NCI-H82 (cell line): ENCODE measurements around the gene NRG3.

ENCODE experiments used
- DNase-seq: peaks from one replicate; lab custom pipeline; 2025; lab: John Stamatoyannopoulos, UW

The NRG3 gene

GRCh38 chr10:82213784-82214183, 338.8 kb downstream of the NRG3 start:
- DNase-seq: no peak

GRCh38 chr10:82221056-82221455, 346.1 kb downstream of the NRG3 start:
- DNase-seq: no peak

- DNase-seq: peak; percentile 4
Observed at GRCh38 chr10:82221601-82222149, 346.7 kb downstream of the NRG3 start.

GRCh38 chr10:82228701-82229100, 353.7 kb downstream of the NRG3 start:
- DNase-seq: no peak

DNA sequence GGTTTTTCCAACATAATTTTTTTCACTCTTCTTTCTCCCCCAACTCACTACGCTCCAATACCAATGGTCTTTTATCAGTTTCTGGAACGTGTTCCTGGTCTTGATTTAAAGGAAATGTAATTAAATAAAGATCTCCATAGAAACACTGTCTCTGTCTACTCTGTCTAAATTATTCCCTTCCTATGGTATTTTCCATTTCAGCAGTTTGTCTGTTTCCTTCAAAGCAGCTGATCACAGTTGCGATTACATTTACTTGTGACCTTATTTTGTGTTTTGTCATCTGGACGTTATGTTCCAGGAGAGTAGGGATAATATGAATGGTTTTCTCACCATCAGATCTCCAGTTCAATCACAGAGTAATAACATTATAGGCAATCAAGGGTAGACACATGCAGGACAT, 359.2 kb downstream of the NRG3 start:
- no peak for DNase-seq

- DNase-seq: no peak
Observed at GRCh38 chr10:82236084-82236731, 361.2 kb downstream of the NRG3 start.

DNA sequence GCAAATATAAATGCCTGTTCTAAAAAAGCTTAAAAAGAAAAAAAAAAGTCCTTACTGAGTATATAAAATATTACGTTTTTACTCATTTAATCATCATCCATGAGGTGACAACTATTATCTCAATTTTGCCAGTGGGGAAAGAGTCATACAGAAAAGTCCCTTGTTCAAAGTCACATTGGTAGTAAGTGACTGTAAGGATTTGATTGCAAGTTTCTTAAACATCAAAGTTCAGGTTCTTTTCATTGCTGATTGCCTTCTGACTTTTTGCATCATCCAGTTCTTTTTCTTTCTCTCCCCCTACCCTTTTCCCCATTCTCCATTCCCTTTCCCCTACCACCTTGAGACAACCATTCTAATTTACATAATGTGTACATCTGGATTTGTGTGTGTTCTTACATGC, 363.3 kb downstream of the NRG3 start:
- no peak for DNase-seq

DNA sequence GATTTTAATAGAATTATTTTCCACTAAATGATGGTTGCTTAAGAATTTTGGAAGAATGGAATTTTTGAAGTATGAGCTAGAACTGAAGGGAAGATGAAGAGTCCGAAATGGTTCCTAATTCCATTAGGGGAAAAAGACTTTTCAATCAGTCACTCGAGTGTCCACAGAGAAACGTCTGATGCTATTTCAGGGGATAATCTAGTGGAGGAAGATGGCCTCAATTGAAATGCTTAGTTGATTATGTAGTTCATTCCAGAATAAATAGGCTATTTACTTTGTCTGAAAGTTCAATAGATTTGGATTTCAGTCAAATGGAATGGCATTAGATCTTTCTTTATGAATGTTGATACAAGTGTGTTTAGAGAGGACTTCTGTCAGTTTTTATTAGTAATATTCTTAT, 365.4 kb downstream of the NRG3 start:
- DNase-seq: peak; percentile 17

DNA sequence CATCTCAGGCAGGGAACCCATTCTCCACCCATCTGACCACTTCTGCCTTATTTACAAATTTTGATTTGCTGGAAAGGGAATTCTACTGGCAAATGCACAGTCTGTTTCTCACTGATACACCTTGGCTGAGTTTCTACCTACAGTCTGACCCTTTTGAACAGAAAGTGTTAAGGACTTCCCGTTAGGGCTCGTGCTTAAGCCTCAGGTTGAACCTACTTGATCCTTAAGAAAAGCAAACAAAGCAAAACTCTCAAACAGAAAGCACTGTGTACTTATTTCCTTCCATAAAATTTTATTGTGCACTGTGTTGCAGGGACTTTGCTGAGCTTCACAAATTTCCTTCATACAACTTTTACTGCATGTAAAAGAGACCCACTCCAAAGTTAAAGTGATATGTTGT, 367.8 kb downstream of the NRG3 start:
- no peak for DNase-seq

DNA sequence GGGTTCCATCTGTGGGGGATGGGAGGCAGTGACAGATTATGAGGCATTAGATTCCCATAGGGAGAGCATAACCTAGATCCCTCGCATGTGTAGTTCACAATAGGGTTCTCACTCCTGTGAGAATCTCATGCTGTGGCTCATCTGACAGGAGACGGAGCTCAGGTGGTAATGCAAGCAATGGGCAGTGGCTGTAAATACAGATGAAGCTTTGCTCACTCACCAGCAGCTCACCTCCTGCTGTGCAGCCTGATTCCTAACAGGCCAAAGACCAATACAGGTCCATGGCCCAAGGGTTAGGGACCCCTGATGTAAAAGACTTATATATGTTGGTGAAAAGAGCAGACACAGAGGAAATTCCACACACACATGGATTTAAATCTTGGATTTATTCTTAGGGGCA, 370.2 kb downstream of the NRG3 start:
- no peak for DNase-seq

DNA sequence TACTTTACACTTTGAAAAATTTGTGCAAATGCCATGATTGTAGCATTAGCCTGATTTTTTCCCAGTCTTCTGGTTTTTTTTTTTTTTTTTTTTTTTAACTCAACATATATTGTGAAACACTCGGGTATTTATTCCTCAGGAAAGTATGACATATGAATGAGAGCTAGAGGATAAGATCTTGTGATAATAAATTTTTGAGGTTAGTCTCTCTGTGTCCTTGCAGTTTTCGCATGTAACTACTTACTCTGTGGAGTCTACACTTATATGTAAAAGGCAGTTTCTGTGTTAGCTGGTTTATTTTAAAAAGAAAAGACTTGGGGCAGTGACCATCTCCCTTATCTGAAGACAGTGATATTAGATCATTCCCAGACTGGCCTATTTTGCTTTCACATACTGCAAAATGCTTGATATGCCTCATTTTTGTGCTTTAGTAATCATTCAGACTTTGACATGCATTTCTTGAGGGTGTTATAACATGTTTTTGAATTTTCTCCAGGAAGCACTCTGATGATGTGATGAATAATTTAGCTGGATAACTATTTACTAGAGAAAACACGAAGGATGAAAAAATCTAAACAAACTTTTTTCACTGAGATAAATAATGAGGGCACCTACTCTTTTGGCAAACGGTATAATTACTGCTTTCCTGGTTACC, 371.0 kb downstream of the NRG3 start:
- no peak for DNase-seq

- DNase-seq: no peak
Observed at GRCh38 chr10:82249141-82249540, 374.1 kb downstream of the NRG3 start.

DNA sequence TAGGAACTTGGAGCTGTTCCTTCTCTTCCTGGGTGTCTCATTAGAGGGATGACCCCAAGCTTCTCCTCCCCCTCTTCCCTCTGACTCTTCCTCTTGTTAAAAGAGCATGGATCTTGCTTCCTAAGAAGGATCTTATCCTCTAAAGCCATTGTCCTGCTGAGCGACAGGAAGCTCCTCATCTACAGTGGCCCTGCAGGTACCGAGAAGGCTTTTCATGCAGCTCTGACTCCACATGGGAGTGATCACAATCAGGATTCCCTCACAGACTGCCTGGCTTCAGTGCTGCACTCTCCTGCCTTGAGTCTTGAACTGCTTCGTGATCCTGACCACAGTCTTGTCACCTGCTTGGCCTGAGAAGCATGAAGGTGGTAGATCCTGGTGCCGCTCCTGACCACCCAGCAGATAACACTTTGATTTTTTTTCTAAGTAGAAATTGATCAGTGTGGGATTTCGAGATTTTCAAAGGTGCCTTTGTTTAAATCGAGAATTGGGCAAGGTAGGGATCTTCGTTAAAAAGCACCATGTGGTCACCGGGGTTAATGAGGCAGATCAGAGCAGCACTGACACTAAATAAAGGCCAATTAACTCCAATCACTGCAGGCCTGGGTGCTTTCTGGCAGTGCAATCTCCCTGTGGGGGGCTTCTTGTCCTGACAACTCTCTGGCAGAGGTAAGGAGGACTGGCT, 376.4 kb downstream of the NRG3 start:
- DNase-seq: no peak

DNA sequence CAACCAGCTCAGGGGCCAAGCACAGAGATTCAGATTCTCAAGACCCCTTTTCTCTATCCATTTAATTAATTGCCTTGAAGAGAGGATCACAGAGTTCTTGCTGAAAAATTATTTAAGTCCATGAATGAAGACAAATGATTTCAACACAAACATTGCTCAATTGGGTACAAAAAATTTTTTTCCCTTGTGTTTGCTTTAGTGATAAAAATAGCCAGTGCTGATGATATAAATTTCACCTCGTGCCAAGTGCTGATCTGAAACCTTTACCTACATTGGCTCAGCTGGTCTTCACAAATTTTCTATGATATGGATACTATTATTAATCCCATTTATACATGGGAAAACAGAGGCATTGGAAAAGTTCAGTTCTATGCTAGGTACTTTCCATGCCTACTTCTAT, 377.1 kb downstream of the NRG3 start:
- no peak for DNase-seq

DNA sequence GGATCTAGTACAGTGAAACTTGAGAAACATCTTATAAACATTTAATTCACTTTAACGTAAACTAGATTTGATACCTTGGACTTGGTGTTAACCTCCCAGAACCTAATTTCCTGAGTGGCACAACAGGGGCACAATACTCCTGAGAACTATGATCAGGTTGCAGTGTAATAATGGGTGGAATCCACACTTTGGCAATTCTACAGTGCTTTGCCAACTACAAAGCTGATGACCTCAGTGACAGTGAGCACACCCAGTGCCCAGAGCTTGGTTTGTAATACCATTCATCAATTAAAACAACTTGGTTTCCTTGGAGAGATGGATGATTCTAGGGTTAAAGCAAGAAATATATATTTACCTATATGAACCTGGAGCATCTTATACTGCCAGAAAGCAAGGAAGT, 379.2 kb downstream of the NRG3 start:
- DNase-seq: no peak

- no peak for DNase-seq
Observed at GRCh38 chr10:82256275-82256674, 381.3 kb downstream of the NRG3 start.

DNA sequence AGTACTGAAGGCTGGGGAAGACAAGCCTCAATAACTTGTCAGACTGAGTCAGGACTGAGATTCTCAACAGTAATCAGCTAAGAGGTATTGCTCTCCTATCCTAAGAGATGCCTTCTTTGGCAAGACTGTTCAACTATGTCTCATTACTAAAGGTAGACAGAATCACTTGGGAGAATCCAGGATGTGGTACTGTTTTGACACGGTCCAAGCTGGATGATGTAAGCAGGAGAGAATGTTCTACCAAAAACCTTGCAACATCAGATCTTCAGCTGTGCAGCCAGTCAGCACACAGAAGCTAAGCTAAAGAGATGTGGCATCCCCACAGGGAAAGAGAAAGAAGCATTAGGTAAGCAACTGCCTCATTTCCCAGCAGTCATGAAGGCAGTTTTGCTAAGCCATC, 391.4 kb downstream of the NRG3 start:
- no peak for DNase-seq

- DNase-seq: no peak
Observed at GRCh38 chr10:82267014-82267413, 392.0 kb downstream of the NRG3 start.

GRCh38 chr10:82267465-82267864, 392.5 kb downstream of the NRG3 start:
- DNase-seq: no peak

DNA sequence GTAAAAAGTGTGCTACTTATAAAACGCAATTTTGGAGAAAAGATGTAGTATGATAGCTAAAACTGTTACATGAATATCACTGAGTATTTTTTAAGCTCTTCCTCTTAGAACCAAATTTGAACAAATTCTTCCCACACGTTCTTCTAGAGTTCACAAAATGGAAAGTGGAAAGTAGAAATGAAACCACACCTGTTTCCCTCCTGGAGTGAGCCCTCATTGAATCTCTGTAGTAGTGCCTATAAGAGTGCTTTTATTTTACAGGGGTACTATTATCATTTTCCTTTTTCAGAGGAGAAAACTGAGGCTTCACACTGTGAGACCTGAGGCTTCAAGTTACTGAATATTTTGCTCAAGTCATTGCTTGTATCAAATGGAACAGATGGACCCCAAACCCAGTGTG, 393.0 kb downstream of the NRG3 start:
- DNase-seq: no peak

GRCh38 chr10:82277591-82277990, 402.6 kb downstream of the NRG3 start:
- DNase-seq: no peak

- no peak for DNase-seq
Observed at GRCh38 chr10:82278401-82279182, 403.6 kb downstream of the NRG3 start.
